ENCODE data around the gene RTEL1. TPM values are rescaled to one million over a fixed set of nuclear protein-coding genes. Genes with fewer than 3 reads are reported as not detected.

Gene RTEL1
- total and polyA plus RNA-seq, 9 of the 15 experiments (the other 6 are each of a cell fraction or from before 2014, with no cell fraction given), result 0.36 to 61.0 (median 17.9) TPM

- no peak for TF ChIP-seq KDM1A (IDR thresholded peaks at IDR 0.05)
- no peak for TF ChIP-seq TFE3 (CRISPR knock-in tag; IDR thresholded peaks at IDR 0.05)
- TF ChIP-seq, protein P1, sequence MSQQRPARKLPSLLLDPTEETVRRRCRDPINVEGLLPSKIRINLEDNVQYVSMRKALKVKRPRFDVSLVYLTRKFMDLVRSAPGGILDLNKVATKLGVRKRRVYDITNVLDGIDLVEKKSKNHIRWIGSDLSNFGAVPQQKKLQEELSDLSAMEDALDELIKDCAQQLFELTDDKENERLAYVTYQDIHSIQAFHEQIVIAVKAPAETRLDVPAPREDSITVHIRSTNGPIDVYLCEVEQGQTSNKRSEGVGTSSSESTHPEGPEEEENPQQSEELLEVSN (IDR thresholded peaks at IDR 0.05; ENCODE audit: borderline replicate concordance in 1 of 2, extremely low read depth in 1 of 2, insufficient read depth in 1 of 2, insufficient read length in 1 of 2, low read depth in 1 of 2, low read length in 1 of 2, poor library complexity in 1 of 2, severe bottlenecking in 1 of 2), result peak in 1 of 2 experiments; percentile 10
- TF ChIP-seq, protein P2, sequence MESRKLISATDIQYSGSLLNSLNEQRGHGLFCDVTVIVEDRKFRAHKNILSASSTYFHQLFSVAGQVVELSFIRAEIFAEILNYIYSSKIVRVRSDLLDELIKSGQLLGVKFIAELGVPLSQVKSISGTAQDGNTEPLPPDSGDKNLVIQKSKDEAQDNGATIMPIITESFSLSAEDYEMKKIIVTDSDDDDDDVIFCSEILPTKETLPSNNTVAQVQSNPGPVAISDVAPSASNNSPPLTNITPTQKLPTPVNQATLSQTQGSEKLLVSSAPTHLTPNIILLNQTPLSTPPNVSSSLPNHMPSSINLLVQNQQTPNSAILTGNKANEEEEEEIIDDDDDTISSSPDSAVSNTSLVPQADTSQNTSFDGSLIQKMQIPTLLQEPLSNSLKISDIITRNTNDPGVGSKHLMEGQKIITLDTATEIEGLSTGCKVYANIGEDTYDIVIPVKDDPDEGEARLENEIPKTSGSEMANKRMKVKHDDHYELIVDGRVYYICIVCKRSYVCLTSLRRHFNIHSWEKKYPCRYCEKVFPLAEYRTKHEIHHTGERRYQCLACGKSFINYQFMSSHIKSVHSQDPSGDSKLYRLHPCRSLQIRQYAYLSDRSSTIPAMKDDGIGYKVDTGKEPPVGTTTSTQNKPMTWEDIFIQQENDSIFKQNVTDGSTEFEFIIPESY (CRISPR knock-in tag; IDR thresholded peaks at IDR 0.05), result no peak
- TF ChIP-seq, protein P3, sequence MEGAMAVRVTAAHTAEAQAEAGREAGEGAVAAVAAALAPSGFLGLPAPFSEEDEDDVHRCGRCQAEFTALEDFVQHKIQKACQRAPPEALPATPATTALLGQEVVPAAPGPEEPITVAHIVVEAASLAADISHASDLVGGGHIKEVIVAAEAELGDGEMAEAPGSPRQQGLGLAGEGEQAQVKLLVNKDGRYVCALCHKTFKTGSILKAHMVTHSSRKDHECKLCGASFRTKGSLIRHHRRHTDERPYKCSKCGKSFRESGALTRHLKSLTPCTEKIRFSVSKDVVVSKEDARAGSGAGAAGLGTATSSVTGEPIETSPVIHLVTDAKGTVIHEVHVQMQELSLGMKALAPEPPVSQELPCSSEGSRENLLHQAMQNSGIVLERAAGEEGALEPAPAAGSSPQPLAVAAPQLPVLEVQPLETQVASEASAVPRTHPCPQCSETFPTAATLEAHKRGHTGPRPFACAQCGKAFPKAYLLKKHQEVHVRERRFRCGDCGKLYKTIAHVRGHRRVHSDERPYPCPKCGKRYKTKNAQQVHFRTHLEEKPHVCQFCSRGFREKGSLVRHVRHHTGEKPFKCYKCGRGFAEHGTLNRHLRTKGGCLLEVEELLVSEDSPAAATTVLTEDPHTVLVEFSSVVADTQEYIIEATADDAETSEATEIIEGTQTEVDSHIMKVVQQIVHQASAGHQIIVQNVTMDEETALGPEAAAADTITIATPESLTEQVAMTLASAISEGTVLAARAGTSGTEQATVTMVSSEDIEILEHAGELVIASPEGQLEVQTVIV (CRISPR knock-in tag; IDR thresholded peaks at IDR 0.05; ENCODE audit: borderline replicate concordance), result no peak
- TF ChIP-seq WHSC1 (IDR thresholded peaks at IDR 0.05; ENCODE audit: low read length), result no peak
- TF ChIP-seq ZNF830 (CRISPR knock-in tag; IDR thresholded peaks at IDR 0.05), result no peak
- TF ChIP-seq CHD1 (IDR thresholded peaks at IDR 0.05; ENCODE audit: low read length), result no peak
- TF ChIP-seq POLR2G (IDR thresholded peaks at IDR 0.05; ENCODE audit: low read depth, low read length), result no peak; the same call in none of the 2 replicates
- TF ChIP-seq SMAD2 (IDR thresholded peaks at IDR 0.05; ENCODE audit: low read depth, low read length), result no peak
- TF ChIP-seq SP1 (CRISPR knock-in tag; IDR thresholded peaks at IDR 0.05), result no peak
- TF ChIP-seq ZNF347 (CRISPR knock-in tag; IDR thresholded peaks at IDR 0.05; ENCODE audit: low read depth), result no peak
- TF ChIP-seq DPF2 (IDR thresholded peaks at IDR 0.05), result no peak
- TF ChIP-seq ZNF695 (CRISPR knock-in tag; IDR thresholded peaks at IDR 0.05), result no peak
- no peak for TF ChIP-seq ZNF740 (CRISPR knock-in tag; IDR thresholded peaks at IDR 0.05)
- no peak for TF ChIP-seq ZNF740 (tag; IDR thresholded peaks at IDR 0.05)
- no peak for TF ChIP-seq ZNF75A (CRISPR knock-in tag; IDR thresholded peaks at IDR 0.05)
- TF ChIP-seq ZNF511 (CRISPR knock-in tag; IDR thresholded peaks at IDR 0.05), result no peak
Measured at GRCh38 chr20:63739130-63740069, 81.3 kb downstream of the RTEL1 start, which contains the start of gene SLC2A4RG (continued).
